Type B pancreatic cell (in vitro differentiated cells): ENCODE data around the gene ZYG11B. TPM values are rescaled to one million over a fixed set of nuclear protein-coding genes. Genes with fewer than 3 reads are reported as not detected.
"Not testable (repeated sequence)": the region's sequence is repeated elsewhere in the genome, so short reads cannot be mapped to it uniquely, and the experiment has no call there.

Experiments
- DNase-seq: peaks from one replicate; pipeline ENCODE4 v3.0.0; 2021; ENCODE audit warnings: mixed read lengths; ENCODE audit not compliant: unreplicated experiment; ENCODE audit errors: extremely low spot score
- H3K27ac Mint-ChIP-seq: 2 replicates; pipeline ENCODE4 v1.8.0; 2021; ENCODE audit warnings: mild to moderate bottlenecking, mixed read lengths
- H3K27me3 Mint-ChIP-seq: 2 replicates; pipeline ENCODE4 v1.8.0; 2021; ENCODE audit warnings: mixed read lengths
- H3K36me3 Mint-ChIP-seq: 2 replicates; pipeline ENCODE4 v1.8.0; 2021; ENCODE audit warnings: mixed read lengths
- H3K4me1 Mint-ChIP-seq: one replicate; pipeline ENCODE4 v1.8.0; 2021; ENCODE audit warnings: mixed read lengths; ENCODE audit not compliant: unreplicated experiment
- H3K4me3 Mint-ChIP-seq: 2 replicates; pipeline ENCODE4 v1.8.0; 2021; ENCODE audit warnings: mild to moderate bottlenecking, mixed read lengths
- H3K9me3 Mint-ChIP-seq: 2 replicates; pipeline ENCODE4 v1.8.0; 2021; ENCODE audit warnings: mixed read lengths
- CTCF ChIP-seq: fragments of 200-600 bp; sonication (generic); conservative IDR thresholded peaks from 2 replicates; pipeline ENCODE4 v1.5.0; 2021; ENCODE audit warnings: antibody characterized with exemption, mild to moderate bottlenecking
- total RNA-seq: library from RNA; stranded (reverse); gene quantifications from 2 replicates; pipeline ENCODE4 v1.2.1, GENCODE V29; 2021; ENCODE audit warnings: low replicate concordance

ZYG11B gene
- total RNA-seq, 1 donor from 2014 or later, result 32.3 TPM

GRCh38 chr1:52867087-52867863 lies 141.0 kb downstream of the ZYG11B start:
- no peak for DNase-seq
- Mint-ChIP-seq H3K27me3 (no peaks in the 10 kb centered on the region), H3K36me3 (no peaks in the 10 kb centered on the region), H3K4me3 (no peak overlapping the region), H3K27ac (peak overlapping the region; percentile 0), H3K4me1 (peaks cover 5% of the 10 kb centered on the region), H3K9me3 (no peaks in the 10 kb centered on the region)
- no peak for TF ChIP-seq CTCF

- H3K4me3 Mint-ChIP-seq, H3K27me3 Mint-ChIP-seq, H3K27ac Mint-ChIP-seq, H3K9me3 Mint-ChIP-seq, H3K4me1 Mint-ChIP-seq, DNase-seq, H3K36me3 Mint-ChIP-seq: not testable (repeated sequence)
These were observed 143.5 kb downstream of the ZYG11B start for GRCh38 chr1:52869727-52870126.

GRCh38 chr1:52876843-52877242 lies 150.6 kb downstream of the ZYG11B start:
- Mint-ChIP-seq H3K9me3 (no peaks in the 10 kb centered on the region), H3K27ac (no peak overlapping the region), H3K27me3 (no peaks in the 10 kb centered on the region), H3K36me3 (no peaks in the 10 kb centered on the region), H3K4me1 (no peaks in the 10 kb centered on the region), H3K4me3 (no peak overlapping the region)
- no peak for DNase-seq
- no peak for TF ChIP-seq CTCF

Other genes starting within 250 kb of the ZYG11B start
- 69.4 and 108 TPM in 2 replicates for gene TUT4, start 173.4 kb upstream of the ZYG11B start, total RNA-seq
- 20.4 and 35.4 TPM in 2 replicates for gene GPX7, start 124.1 kb upstream of the ZYG11B start, total RNA-seq
- gene SHISAL2A, start 93.3 kb upstream of the ZYG11B start, total RNA-seq, result not detected in 2 replicates
- 25.1 and 27.9 TPM in 2 replicates for gene COA7, start 28.1 kb upstream of the ZYG11B start, total RNA-seq
- 0.31 and 0.64 TPM in 2 replicates for gene ZYG11A, start 116.3 kb downstream of the ZYG11B start, total RNA-seq
- gene ECHDC2, start 195.3 kb downstream of the ZYG11B start, total RNA-seq, result 46.2 and 89.5 TPM in 2 replicates
- gene SCP2, start 200.8 kb downstream of the ZYG11B start, total RNA-seq, result 108 and 121 TPM in 2 replicates